Endothelial cell of umbilical vein (primary cell): Measurements from ENCODE around the gene PCNX1. TPM values are rescaled to one million over a fixed set of nuclear protein-coding genes. Genes with fewer than 3 reads are reported as not detected.

ENCODE experiments used
- BruUV-seq: library from RNA; stranded (reverse); fragments of 400-500 nt; replicated peaks from 2 replicates; lab custom pipeline; 2021; lab: Mats Ljungman, UMichigan
- CTCF ChIA-PET: fragments of 300-600, 350-600 bp; sonication (Branson Sonifier 250); formaldehyde crosslinking; loops from one replicate; lab custom pipeline; 2021; ENCODE audit warnings: antibody characterized with exemption, inconsistent platforms; lab: Charles Lee
- POLR2A ChIA-PET: fragments of 300-600, 350-600 bp; sonication (Branson Sonifier 250); formaldehyde crosslinking; loops from one replicate; lab custom pipeline; 2021; ENCODE audit warnings: antibody characterized with exemption, inconsistent platforms; lab: Charles Lee
- DNase-seq: peaks from one replicate; pipeline ENCODE4 v3.0.0-alpha.2; 2011; ENCODE audit warnings: low read depth, low spot score
- FAIRE-seq: peaks from 2 replicates; lab custom pipeline; 2011; peaks lifted over from hg19 to GRCh38; lab: Jason Lieb, UNC
- H2AFZ ChIP-seq: 2 replicates; pipeline ENCODE4 v1.6.0; 2012; ENCODE audit warnings: low read depth, low read length, control low read depth, inconsistent platforms
- H3K27ac ChIP-seq: 2 replicates; pipeline ENCODE4 v1.5.1; 2011; ENCODE audit warnings: low read depth, mild to moderate bottlenecking, control low read depth, low read length, moderate library complexity; ENCODE audit not compliant: insufficient read depth
- H3K27me3 ChIP-seq, 2 experiments: 2 replicates each; pipeline versions ENCODE4 v1.6.0 to v1.6.1; 2011; ENCODE audit warnings: low read length in 2 of 2, mixed read lengths in 1 of 2; ENCODE audit not compliant: control insufficient read depth in 2 of 2, insufficient read depth in 2 of 2
- H3K36me3 ChIP-seq, 2 experiments: 2 replicates in 1 of 2; 3 replicates in 1 of 2; pipeline ENCODE4 v1.5.1; 2011; ENCODE audit warnings: low read length in 2 of 2, mild to moderate bottlenecking in 1 of 2, moderate library complexity in 1 of 2; ENCODE audit not compliant: control insufficient read depth in 2 of 2, insufficient read depth in 2 of 2; ENCODE audit errors: extremely low read depth in 1 of 2
- H3K4me1 ChIP-seq: 3 replicates; pipeline ENCODE4 v1.5.1; 2011; ENCODE audit warnings: mild to moderate bottlenecking, low read length; ENCODE audit not compliant: control insufficient read depth, insufficient read depth; ENCODE audit errors: extremely low read depth
- H3K4me2 ChIP-seq: 2 replicates; pipeline ENCODE4 v1.6.1; 2011; ENCODE audit warnings: low read length, control low read depth, mixed read lengths; ENCODE audit not compliant: insufficient read depth
- H3K4me3 ChIP-seq, 3 experiments: fragments of 200-600 bp in 1 of 3; sonication (generic), shearing (Covaris generic) in 1 of 3; replicated peaks in 1 of 3; 2 replicates each; pipeline ENCODE4 v1.5.1; 2011 to 2016; ENCODE audit warnings: control low read depth in 3 of 3, low read length in 3 of 3, mild to moderate bottlenecking in 2 of 3, inconsistent platforms in 1 of 3, low read depth in 1 of 3, moderate library complexity in 1 of 3; ENCODE audit not compliant: insufficient read depth in 1 of 3
- H3K79me2 ChIP-seq: 2 replicates; pipeline ENCODE4 v1.6.0; 2012; ENCODE audit warnings: low read length, inconsistent platforms; ENCODE audit not compliant: control insufficient read depth, insufficient read depth
- H3K9ac ChIP-seq: replicated peaks from 2 replicates; pipeline ENCODE3; 2011; ENCODE audit warnings: low read length, control low read depth; ENCODE audit not compliant: insufficient read depth; ENCODE audit errors: extremely low read depth
- H3K9me1 ChIP-seq: replicated peaks from 3 replicates; pipeline ENCODE4 v1.6.0; 2011; ENCODE audit warnings: mild to moderate bottlenecking, low read length; ENCODE audit not compliant: control insufficient read depth, insufficient read depth; ENCODE audit errors: extremely low read depth
- H3K9me3 ChIP-seq: replicated peaks from 2 replicates; pipeline ENCODE4 v1.5.1; 2012; ENCODE audit warnings: low read length, inconsistent platforms; ENCODE audit not compliant: control insufficient read depth, insufficient read depth
- H4K20me1 ChIP-seq: replicated peaks from 2 replicates; pipeline ENCODE3; 2011; ENCODE audit warnings: mild to moderate bottlenecking, low read length; ENCODE audit not compliant: control insufficient read depth, insufficient read depth; ENCODE audit errors: extremely low read depth
- EZH2 ChIP-seq: IDR thresholded peaks from 2 replicates; pipeline ENCODE4 v1.6.1; 2012; ENCODE audit warnings: borderline replicate concordance, low read depth, mild to moderate bottlenecking, moderate library complexity, low read length, inconsistent platforms; ENCODE audit not compliant: severe bottlenecking
- FOS ChIP-seq: IDR thresholded peaks from 2 replicates; pipeline ENCODE4 v1.6.1; 2011; ENCODE audit warnings: mild to moderate bottlenecking, low read length, moderate library complexity, borderline replicate concordance; ENCODE audit not compliant: insufficient read depth
- GATA2 ChIP-seq: IDR thresholded peaks from 2 replicates; pipeline ENCODE4 v1.7.0; 2011; ENCODE audit warnings: low read depth, mild to moderate bottlenecking, moderate library complexity, mixed read lengths, low read length; ENCODE audit not compliant: insufficient read length, insufficient read depth
- JUN ChIP-seq: IDR thresholded peaks from 2 replicates; pipeline ENCODE4 v1.6.1; 2011; ENCODE audit warnings: borderline replicate concordance, low read depth; ENCODE audit not compliant: insufficient read length, insufficient read depth
- MYC ChIP-seq: IDR thresholded peaks from one replicate; pipeline ENCODE4 v1.6.1; 2011; ENCODE audit warnings: mild to moderate bottlenecking, low read depth, low read length
- POLR2A ChIP-seq: IDR thresholded peaks from 2 replicates; pipeline ENCODE4 v1.6.1; 2012; ENCODE audit warnings: low read depth, mild to moderate bottlenecking, control low read depth, low read length
- POLR2AphosphoS5 ChIP-seq: IDR thresholded peaks from 2 replicates; pipeline ENCODE4 v1.6.1; 2012; ENCODE audit warnings: low read depth, mild to moderate bottlenecking, control low read depth, low read length, moderate library complexity; ENCODE audit not compliant: insufficient read depth
- dilution Hi-C: fragments of 300-500 bp; cut with MboI; formaldehyde crosslinking; loops from one replicate; pipeline ENCODE4 v1.15.0; 2019; ENCODE audit warnings: low sequenced_read_pairs; ENCODE audit not compliant: extremely low pct_ligation_motif_present
- intact Hi-C: fragments of 100-400 bp; cut with micrococcal nuclease; formaldehyde crosslinking; loops from one replicate; pipeline ENCODE4 v1.10.0; 2022
- polyA plus RNA-seq, 4 experiments: library from polyadenylated mRNA; depleted of rRNA in 3 of 4; stranded (reverse) in 3 of 4; unstranded in 1 of 4; fragments of >200 nt; gene quantifications; 2 replicates each; pipeline versions ENCODE4 v1.2.1 to v1.2.3, GENCODE V29; 2011 to 2012; ENCODE audit warnings: missing spikeins in 1 of 4
- total RNA-seq: library from RNA; stranded (reverse); gene quantifications from 2 replicates; pipeline ENCODE4 v1.2.3, GENCODE V29; 2021
- TF ChIP-seq, protein P1 (sequence below), 2 donors: IDR thresholded peaks; 1 replicate in 1 of 2; 2 replicates in 1 of 2; pipeline ENCODE4 v1.5.1; 2011; ENCODE audit warnings: low read length in 2 of 2, mild to moderate bottlenecking in 2 of 2, moderate library complexity in 2 of 2, control low read depth in 1 of 2, inconsistent platforms in 1 of 2, low read depth in 1 of 2; ENCODE audit not compliant: insufficient read depth in 1 of 2; ENCODE audit errors: extremely low read depth in 1 of 2
- TF ChIP-seq, protein P2 (sequence below): IDR thresholded peaks from 2 replicates; pipeline ENCODE4 v1.6.1; 2011; ENCODE audit not compliant: insufficient read depth, insufficient read length

The PCNX1 gene
- total and polyA plus RNA-seq, 2 donors (not counting 3 experiments of a cell fraction or from before 2014, with no cell fraction given), result 21.4 to 40.5 TPM

DNA sequence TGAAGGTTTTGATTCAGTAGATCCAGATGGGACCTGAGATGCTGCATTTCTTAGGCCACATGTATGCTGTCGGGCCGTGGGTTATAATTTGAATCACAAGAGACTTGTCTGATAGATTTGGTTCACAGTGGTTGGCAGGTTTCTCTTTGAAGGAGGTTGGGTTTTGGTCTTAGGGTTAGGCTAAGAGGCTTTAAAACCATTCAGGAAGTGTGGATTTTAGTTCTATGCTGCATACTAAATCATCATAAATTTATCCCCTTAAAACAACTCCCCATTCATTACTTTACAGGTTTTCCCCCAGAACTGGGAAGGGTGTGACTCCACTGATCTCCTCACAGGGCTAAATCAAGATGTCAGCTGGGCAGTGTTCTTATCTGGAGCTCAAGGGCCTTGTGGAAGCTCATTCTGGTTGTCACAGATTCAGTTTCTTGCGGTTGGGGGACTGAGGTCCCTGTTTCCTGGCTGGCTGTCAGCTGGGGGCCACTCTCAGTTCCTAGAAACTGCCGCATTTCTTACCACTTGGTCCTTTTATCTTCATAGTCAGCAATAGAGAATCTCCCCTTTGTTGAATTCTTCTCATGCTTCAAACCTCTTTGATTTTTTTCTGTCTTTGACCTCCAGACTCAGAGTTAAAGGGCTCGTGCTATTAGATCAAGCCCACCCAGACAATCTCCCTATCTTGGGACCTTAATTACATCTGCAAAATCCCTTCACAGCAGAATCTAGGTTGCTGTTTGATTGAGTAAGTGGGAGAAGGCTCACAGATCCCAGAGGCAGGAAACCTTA lies 20.6 kb upstream of the PCNX1 start:
- Histone ChIP-seq H2AFZ (no peak overlapping the region), H3K36me3 (no peaks in the 10 kb centered on the region), H3K4me2 (no peak overlapping the region), H3K9ac (no peak overlapping the region), H3K4me1 (peaks cover 10% of the 10 kb centered on the region), H3K27me3 (peaks cover 65 to 85% of the 10 kb centered on the region in 2 experiments), H3K9me3 (no peaks in the 10 kb centered on the region), H3K27ac (no peak overlapping the region), H4K20me1 (peaks cover 3% of the 10 kb centered on the region), H3K4me3 (no peak overlapping the region), H3K9me1 (no peaks in the 10 kb centered on the region), H3K79me2 (no peaks in the 10 kb centered on the region)
- DNase-seq (no peak), FAIRE-seq (no peak)
- dilution Hi-C loops, result no loop called here
- TF ChIP-seq, protein P1, sequence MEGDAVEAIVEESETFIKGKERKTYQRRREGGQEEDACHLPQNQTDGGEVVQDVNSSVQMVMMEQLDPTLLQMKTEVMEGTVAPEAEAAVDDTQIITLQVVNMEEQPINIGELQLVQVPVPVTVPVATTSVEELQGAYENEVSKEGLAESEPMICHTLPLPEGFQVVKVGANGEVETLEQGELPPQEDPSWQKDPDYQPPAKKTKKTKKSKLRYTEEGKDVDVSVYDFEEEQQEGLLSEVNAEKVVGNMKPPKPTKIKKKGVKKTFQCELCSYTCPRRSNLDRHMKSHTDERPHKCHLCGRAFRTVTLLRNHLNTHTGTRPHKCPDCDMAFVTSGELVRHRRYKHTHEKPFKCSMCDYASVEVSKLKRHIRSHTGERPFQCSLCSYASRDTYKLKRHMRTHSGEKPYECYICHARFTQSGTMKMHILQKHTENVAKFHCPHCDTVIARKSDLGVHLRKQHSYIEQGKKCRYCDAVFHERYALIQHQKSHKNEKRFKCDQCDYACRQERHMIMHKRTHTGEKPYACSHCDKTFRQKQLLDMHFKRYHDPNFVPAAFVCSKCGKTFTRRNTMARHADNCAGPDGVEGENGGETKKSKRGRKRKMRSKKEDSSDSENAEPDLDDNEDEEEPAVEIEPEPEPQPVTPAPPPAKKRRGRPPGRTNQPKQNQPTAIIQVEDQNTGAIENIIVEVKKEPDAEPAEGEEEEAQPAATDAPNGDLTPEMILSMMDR (IDR thresholded peaks at IDR 0.05; ENCODE audit: extremely low read depth in 1 of 2, insufficient read depth in 1 of 2, low read depth in 1 of 2, low read length in 2 of 2), result no peak
- TF ChIP-seq, protein P2, sequence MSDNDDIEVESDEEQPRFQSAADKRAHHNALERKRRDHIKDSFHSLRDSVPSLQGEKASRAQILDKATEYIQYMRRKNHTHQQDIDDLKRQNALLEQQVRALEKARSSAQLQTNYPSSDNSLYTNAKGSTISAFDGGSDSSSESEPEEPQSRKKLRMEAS, result no peak
- no peak for TF ChIP-seq JUN
- TF ChIP-seq MYC, result no peak
- no peak for TF ChIP-seq POLR2AphosphoS5
- no peak for TF ChIP-seq EZH2
- TF ChIP-seq GATA2, result no peak
- TF ChIP-seq POLR2A, result no peak
- TF ChIP-seq FOS, result no peak
- BruUV-seq, result no TSS peak
- ChIA-PET CTCF (interaction anchor here (1.1 to 1.3 kb wide), 3 partner anchors 19 to 21 kb away, joined by 4 to 7 read pairs (median 4); partner anchors contain the start of gene PCNX1), POLR2A (no interaction called here)
- intact Hi-C loops, result no loop called here
